ENCODE measurements around the gene PDE4A. TPM values are rescaled to one million over a fixed set of nuclear protein-coding genes. Genes with fewer than 3 reads are reported as not detected.

PDE4A gene
- total RNA-seq, 2 donors from 2014 or later, result 14.5 to 15.1 TPM

GRCh38 chr19:10449037-10449436 lies 28.7 kb downstream of the PDE4A start:
- TF ChIP-seq POLR2AphosphoS5 (IDR thresholded peaks at IDR 0.05) (no peak), POLR2A (IDR thresholded peaks at IDR 0.05) (no peak)
- TF ChIP-seq, protein P1, sequence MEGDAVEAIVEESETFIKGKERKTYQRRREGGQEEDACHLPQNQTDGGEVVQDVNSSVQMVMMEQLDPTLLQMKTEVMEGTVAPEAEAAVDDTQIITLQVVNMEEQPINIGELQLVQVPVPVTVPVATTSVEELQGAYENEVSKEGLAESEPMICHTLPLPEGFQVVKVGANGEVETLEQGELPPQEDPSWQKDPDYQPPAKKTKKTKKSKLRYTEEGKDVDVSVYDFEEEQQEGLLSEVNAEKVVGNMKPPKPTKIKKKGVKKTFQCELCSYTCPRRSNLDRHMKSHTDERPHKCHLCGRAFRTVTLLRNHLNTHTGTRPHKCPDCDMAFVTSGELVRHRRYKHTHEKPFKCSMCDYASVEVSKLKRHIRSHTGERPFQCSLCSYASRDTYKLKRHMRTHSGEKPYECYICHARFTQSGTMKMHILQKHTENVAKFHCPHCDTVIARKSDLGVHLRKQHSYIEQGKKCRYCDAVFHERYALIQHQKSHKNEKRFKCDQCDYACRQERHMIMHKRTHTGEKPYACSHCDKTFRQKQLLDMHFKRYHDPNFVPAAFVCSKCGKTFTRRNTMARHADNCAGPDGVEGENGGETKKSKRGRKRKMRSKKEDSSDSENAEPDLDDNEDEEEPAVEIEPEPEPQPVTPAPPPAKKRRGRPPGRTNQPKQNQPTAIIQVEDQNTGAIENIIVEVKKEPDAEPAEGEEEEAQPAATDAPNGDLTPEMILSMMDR (IDR thresholded peaks at IDR 0.05), result no peak
- H3K9me3 ChIP-seq, result no peaks in the 10 kb centered on the region
- 91% methylated on average over 7 of the region's 7 CpGs for WGBS
- no peak overlapping the region for H3K4me3 ChIP-seq
- H3K36me3 ChIP-seq, result no peaks in the 10 kb centered on the region
- no peaks in the 10 kb centered on the region for H3K27me3 ChIP-seq (replicated peaks; ENCODE audit: insufficient read depth)
- H3K27ac ChIP-seq, result no peak overlapping the region
- intact Hi-C loops (cut with DNase I), result no loop called here
- no peak for DNase-seq (ENCODE audit: low spot score)
- no peaks in the 10 kb centered on the region for H3K4me1 ChIP-seq (replicated peaks)

DNA sequence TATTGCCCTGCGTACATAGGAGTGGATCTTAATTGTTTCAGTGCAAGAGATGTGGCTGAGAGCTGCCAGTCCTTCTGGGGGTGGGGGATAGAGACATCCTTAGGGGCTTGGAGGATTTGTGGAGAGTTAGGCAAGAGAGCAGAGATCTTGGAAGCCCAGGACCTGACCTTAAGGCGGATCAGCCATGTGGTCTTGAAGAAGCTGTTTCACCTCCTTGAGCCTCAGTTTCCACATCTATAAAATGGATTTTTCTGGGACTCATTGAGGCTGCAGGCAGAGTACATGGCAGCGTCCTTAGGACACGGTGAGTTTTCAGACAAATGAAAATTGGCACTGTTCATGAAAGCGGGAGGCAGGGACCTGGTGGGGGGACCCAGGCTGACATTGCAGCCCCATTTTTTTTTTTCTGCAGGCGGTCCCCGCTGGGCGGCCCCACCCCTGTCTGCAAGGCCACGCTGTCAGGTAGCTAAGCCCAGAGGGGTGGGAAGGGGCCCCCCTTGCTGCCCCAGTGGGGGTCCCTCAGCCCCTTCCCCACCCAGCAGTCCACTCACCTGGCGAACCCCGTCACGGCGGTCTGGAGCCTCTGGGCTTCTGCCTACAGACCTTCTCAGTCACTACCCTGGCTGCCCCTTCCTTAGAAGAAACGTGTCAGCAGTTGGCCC lies 30.0 kb downstream of the PDE4A start:
- no peaks in the 10 kb centered on the region for H3K9me3 ChIP-seq
- H3K4me1 ChIP-seq (replicated peaks), result no peaks in the 10 kb centered on the region
- DNase-seq (ENCODE audit: low spot score), result no peak
- no peaks in the 10 kb centered on the region for H3K27me3 ChIP-seq (replicated peaks; ENCODE audit: insufficient read depth)
- H3K4me3 ChIP-seq, result no peak overlapping the region
- H3K27ac ChIP-seq, result no peak overlapping the region
- H3K36me3 ChIP-seq, result no peaks in the 10 kb centered on the region
- 72% methylated on average over 14 of the region's 14 CpGs for WGBS
- intact Hi-C loops (cut with DNase I), result no loop called here
- TF ChIP-seq POLR2A (IDR thresholded peaks at IDR 0.05) (no peak), POLR2AphosphoS5 (IDR thresholded peaks at IDR 0.05) (no peak)
- TF ChIP-seq, protein P1 (IDR thresholded peaks at IDR 0.05), result no peak

- Histone ChIP-seq H3K36me3 (no peaks in the 10 kb centered on the region), H3K4me3 (no peak overlapping the region), H3K27me3 (replicated peaks; ENCODE audit: insufficient read depth) (no peaks in the 10 kb centered on the region), H3K4me1 (replicated peaks) (no peaks in the 10 kb centered on the region), H3K9me3 (no peaks in the 10 kb centered on the region), H3K27ac (no peak overlapping the region)
- TF ChIP-seq, protein P1 (IDR thresholded peaks at IDR 0.05), result no peak
- TF ChIP-seq POLR2A (IDR thresholded peaks at IDR 0.05) (no peak), POLR2AphosphoS5 (IDR thresholded peaks at IDR 0.05) (no peak)
- intact Hi-C loops (cut with DNase I), result no loop called here
- 54% methylated on average over 23 of the region's 25 CpGs for WGBS
- DNase-seq (ENCODE audit: low spot score), result no peak
Measured at GRCh38 chr19:10450853-10451609, 30.7 kb downstream of the PDE4A start.

DNA sequence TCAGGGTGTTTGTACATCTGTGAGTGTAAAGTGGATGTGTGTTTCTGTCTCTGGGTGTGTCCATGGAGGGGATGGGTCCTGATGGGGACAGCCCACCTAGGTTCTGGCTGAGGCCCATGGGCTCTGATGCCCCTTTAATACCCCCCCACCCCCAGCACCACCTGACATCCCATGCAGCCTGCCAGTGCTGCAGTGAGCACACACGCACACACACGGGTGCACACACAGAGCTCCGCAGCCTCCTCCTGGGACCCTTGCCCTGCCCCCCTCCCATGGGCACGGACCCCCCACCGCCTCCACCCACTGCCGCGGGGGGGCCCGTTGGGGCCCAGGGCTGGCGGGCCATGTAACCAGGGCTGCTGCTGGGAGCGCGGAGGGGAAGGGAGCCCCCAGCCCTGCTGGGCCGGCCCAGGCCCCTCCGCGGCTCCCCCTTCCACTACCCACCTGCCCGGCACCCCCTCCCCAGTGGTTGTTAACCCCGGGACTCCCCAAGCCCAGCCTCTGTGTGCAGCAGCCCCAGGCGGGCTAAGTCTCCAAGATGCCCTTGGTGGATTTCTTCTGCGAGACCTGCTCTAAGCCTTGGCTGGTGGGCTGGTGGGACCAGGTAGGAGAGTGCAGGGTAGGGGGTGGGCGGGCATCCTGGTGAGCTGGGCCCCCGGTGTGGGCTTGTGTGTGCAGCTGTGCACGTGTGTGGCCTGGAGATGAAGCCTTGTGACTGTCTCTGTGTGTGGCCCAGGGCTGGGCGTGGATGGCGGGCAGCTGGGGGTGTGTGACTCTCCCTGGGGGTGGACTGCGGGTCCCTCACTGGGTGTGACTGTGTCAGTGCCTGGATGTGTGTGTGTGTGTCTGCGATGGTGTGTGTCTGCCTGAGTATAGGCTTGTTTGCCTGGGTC lies 32.6 kb downstream of the PDE4A start:
- TF ChIP-seq POLR2AphosphoS5 (IDR thresholded peaks at IDR 0.05), result no peak
- TF ChIP-seq, protein P1 (IDR thresholded peaks at IDR 0.05), result no peak
- no peak for TF ChIP-seq POLR2A (IDR thresholded peaks at IDR 0.05)
- no peaks in the 10 kb centered on the region for H3K9me3 ChIP-seq
- intact Hi-C loops (cut with DNase I), result no loop called here
- WGBS, result 39% methylated on average over 25 of the region's 25 CpGs
- no peak overlapping the region for H3K4me3 ChIP-seq
- H3K27me3 ChIP-seq (replicated peaks; ENCODE audit: insufficient read depth), result no peaks in the 10 kb centered on the region
- DNase-seq (ENCODE audit: low spot score), result no peak
- no peaks in the 10 kb centered on the region for H3K4me1 ChIP-seq (replicated peaks)
- H3K27ac ChIP-seq, result no peak overlapping the region
- no peaks in the 10 kb centered on the region for H3K36me3 ChIP-seq
